Gastroesophageal sphincter (tissue), 4 donors: ENCODE data around the gene CLDN12. TPM values are rescaled to one million over a fixed set of nuclear protein-coding genes. Genes with fewer than 3 reads are reported as not detected.

Experiments used
- ATAC-seq: fragments of 150-250 bp; one replicate; pipeline ENCODE4 v1.9.1; 2016; ENCODE audit warnings: mild to moderate bottlenecking, moderate library complexity
- H3K27ac ChIP-seq, 4 donors: fragments of 200-600 bp; sonication (generic) in 3 of 4; 1 replicate in 3 of 4; 2 replicates in 1 of 4; pipeline ENCODE4 v1.5.1; 2016 to 2019
- H3K27me3 ChIP-seq: fragments of 200-600 bp; sonication (generic); one replicate; pipeline ENCODE4 v1.5.1; 2019
- H3K36me3 ChIP-seq, 2 donors: fragments of 200-600 bp; sonication (generic); one replicate each; pipeline ENCODE4 v1.5.1; 2019; ENCODE audit warnings: control low read depth in 1 of 2
- H3K4me1 ChIP-seq, 3 donors: fragments of 200-600 bp; sonication (generic); 1 replicate in 2 of 3; 2 replicates in 1 of 3; pipeline ENCODE4 v1.5.1; 2016 to 2019; ENCODE audit warnings: control low read depth in 2 of 3
- H3K4me3 ChIP-seq, 2 donors: fragments of 200-600 bp; sonication (generic); one replicate each; pipeline ENCODE4 v1.5.1; 2019; ENCODE audit warnings: mild to moderate bottlenecking in 1 of 2, moderate library complexity in 1 of 2
- H3K9me3 ChIP-seq, 3 donors: fragments of 200-600 bp; sonication (generic); one replicate each; pipeline ENCODE4 v1.5.1; 2017 to 2019; ENCODE audit warnings: control low read depth in 2 of 3
- EP300 ChIP-seq: sonication (generic); formaldehyde crosslinking; IDR thresholded peaks from one replicate; pipeline ENCODE4 v1.6.1; 2017; ENCODE audit warnings: antibody characterized with exemption, mild to moderate bottlenecking
- POLR2A ChIP-seq, 2 donors: fragments of 450-650 bp; IDR thresholded peaks; one replicate each; pipeline ENCODE4 v1.6.1; 2017; ENCODE audit warnings: antibody characterized with exemption in 2 of 2, mild to moderate bottlenecking in 2 of 2, moderate library complexity in 1 of 2
- POLR2AphosphoS5 ChIP-seq: sonication (generic); formaldehyde crosslinking; IDR thresholded peaks from one replicate; pipeline ENCODE4 v1.6.1; 2017; ENCODE audit warnings: antibody characterized with exemption
- WGBS, 2 donors: methylation state at CpG; one replicate each; pipeline ENCODE4 v1.1.5; 2018; ENCODE audit warnings: low coverage in 1 of 2; 5-methylcytosine and 5-hydroxymethylcytosine counted together
- total RNA-seq, 4 donors: library from RNA; depleted of rRNA; stranded (reverse); fragments of >200 nt; gene quantifications; one replicate each; pipeline ENCODE4 v1.1.0, GENCODE V29; 2016
- TF ChIP-seq, protein P1 (sequence below), 4 experiments: fragments of 200-600 bp in 2 of 4; fragments of 450-650 bp in 2 of 4; sonication (generic) in 1 of 4; IDR thresholded peaks; one replicate each; pipeline ENCODE4 v1.5.1; 2017 to 2019; ENCODE audit warnings: antibody characterized with exemption in 4 of 4, mild to moderate bottlenecking in 2 of 4, moderate library complexity in 2 of 4

CLDN12 gene
- total RNA-seq, 4 donors from 2014 or later = 23.6 to 64.1 (median 27.4) TPM

DNA sequence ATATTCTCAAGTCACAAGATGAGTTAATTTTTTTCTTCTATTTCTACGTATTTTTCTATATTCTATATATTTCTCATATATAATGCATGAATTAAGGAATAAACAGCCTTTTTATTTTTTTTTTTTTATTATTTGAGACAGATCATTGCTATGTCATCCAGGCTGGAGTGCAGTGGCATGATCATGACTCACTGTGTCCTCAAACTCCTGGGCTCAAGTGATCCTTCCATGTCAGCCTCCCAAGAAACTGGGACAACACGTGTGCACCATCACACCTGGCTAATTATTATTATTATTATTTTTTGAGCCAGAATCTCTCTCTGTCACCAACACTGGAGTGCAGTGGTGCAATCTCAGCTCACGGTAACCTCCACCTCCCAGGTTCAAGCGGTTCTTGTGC is 1.5 kb downstream of the CLDN12 start:
- Histone ChIP-seq H3K27ac (peak overlapping the region in 1 of 4 donors; percentile 92), H3K4me3 (no peak overlapping the region), H3K36me3 (peaks cover 0 to 46% of the 10 kb centered on the region in 2 donors), H3K27me3 (no peaks in the 10 kb centered on the region), H3K4me1 (peaks cover 0 to 29% (median 8%) of the 10 kb centered on the region in 3 donors), H3K9me3 (no peaks in the 10 kb centered on the region)
- no peak for TF ChIP-seq POLR2AphosphoS5
- TF ChIP-seq POLR2A (IDR thresholded peaks at IDR 0.05) = no peak
- no peak for TF ChIP-seq EP300
- TF ChIP-seq, protein P1, sequence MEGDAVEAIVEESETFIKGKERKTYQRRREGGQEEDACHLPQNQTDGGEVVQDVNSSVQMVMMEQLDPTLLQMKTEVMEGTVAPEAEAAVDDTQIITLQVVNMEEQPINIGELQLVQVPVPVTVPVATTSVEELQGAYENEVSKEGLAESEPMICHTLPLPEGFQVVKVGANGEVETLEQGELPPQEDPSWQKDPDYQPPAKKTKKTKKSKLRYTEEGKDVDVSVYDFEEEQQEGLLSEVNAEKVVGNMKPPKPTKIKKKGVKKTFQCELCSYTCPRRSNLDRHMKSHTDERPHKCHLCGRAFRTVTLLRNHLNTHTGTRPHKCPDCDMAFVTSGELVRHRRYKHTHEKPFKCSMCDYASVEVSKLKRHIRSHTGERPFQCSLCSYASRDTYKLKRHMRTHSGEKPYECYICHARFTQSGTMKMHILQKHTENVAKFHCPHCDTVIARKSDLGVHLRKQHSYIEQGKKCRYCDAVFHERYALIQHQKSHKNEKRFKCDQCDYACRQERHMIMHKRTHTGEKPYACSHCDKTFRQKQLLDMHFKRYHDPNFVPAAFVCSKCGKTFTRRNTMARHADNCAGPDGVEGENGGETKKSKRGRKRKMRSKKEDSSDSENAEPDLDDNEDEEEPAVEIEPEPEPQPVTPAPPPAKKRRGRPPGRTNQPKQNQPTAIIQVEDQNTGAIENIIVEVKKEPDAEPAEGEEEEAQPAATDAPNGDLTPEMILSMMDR (IDR thresholded peaks at IDR 0.05) = no peak
- ATAC-seq = no peak
- 38 to 72% methylated on average over 1 to 4 of the region's 4 CpGs for WGBS, 2 donors

DNA sequence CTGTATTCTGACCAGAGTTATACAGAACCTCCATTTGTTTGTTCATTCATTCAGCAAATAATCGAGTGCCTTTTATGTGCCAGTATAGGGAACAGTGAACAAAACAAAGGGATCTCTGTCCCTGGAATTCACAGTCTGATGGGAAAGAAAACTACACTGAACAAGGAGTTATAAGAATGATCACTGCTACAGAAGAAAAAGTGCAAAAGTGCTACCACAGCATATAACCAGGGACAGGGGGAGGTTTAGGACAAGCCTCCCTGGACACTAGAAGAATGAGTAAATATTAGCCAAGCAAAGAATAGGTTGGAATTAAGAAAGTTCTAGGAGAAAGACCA is 4.2 kb downstream of the CLDN12 start:
- no peaks in the 10 kb centered on the region for H3K27me3 ChIP-seq
- H3K9me3 ChIP-seq = no peaks in the 10 kb centered on the region
- no peak overlapping the region for H3K4me3 ChIP-seq
- WGBS, 2 donors = 57 to 90% methylated on average over 1 of the region's 1 CpG
- TF ChIP-seq POLR2A (IDR thresholded peaks at IDR 0.05) (no peak), EP300 (no peak), POLR2AphosphoS5 (no peak)
- TF ChIP-seq, protein P1 (IDR thresholded peaks at IDR 0.05) = no peak
- ATAC-seq = no peak
- H3K27ac ChIP-seq = no peak overlapping the region
- peaks cover 0 to 66% of the 10 kb centered on the region in 2 donors for H3K36me3 ChIP-seq
- H3K4me1 ChIP-seq = peaks cover 0 to 39% (median 12%) of the 10 kb centered on the region in 3 donors

DNA sequence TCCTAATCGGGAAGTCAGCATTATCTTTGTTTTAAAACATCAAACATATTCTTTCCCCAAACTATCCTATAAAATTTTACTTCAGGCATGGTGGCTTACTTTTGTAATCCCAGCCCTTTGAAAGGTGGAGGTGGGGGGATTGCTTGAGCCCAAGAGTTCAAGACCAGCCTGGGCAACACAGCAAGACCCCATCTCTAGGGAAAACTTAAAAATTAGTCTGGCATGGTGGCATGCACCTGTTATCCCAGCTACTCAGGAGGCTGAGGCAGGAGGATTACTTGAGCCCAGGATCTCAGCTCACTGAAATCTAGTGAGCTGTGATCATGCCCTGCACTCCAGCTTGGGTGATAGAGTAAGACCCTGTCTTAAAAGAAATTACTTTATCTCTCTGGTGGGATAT is 4.9 kb downstream of the CLDN12 start:
- peaks cover 0 to 73% of the 10 kb centered on the region in 2 donors for H3K36me3 ChIP-seq
- ATAC-seq = no peak
- H3K27ac ChIP-seq = no peak overlapping the region
- H3K4me3 ChIP-seq = no peak overlapping the region
- TF ChIP-seq, protein P1 (IDR thresholded peaks at IDR 0.05) = no peak
- TF ChIP-seq POLR2A (IDR thresholded peaks at IDR 0.05) = no peak
- no peaks in the 10 kb centered on the region for H3K27me3 ChIP-seq
- 89 to 100% methylated on average over 1 of the region's 1 CpG for WGBS, 2 donors
- peaks cover 0 to 46% (median 12%) of the 10 kb centered on the region in 3 donors for H3K4me1 ChIP-seq
- no peaks in the 10 kb centered on the region for H3K9me3 ChIP-seq

DNA sequence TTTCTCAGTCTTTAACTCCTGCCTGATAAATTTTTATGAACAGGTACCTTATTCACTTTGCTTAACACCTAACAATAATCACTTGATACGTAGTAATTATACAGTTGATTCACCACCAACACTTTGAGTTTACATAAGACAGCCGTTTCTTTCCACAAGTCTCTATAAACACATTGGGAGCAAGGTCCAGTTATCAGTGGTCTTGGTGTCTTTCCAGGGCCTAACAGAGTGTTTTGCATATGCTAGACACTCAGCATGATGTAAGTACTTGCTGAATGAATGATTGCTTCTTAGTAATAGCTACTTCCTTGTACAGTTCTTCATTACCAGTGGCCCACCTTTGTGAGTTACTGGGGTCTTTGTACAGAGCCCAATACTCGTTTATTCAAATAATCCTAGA is 6.4 kb downstream of the CLDN12 start:
- Histone ChIP-seq H3K36me3 (peaks cover 0 to 85% of the 10 kb centered on the region in 2 donors), H3K9me3 (no peaks in the 10 kb centered on the region), H3K27me3 (no peaks in the 10 kb centered on the region), H3K27ac (no peak overlapping the region), H3K4me1 (peaks cover 0 to 38% (median 8%) of the 10 kb centered on the region in 3 donors), H3K4me3 (no peak overlapping the region)
- no peak for TF ChIP-seq POLR2A (IDR thresholded peaks at IDR 0.05)
- TF ChIP-seq EP300 = no peak
- ATAC-seq = no peak
- 45 to 46% methylated on average over 3 of the region's 3 CpGs for WGBS, 2 donors

DNA sequence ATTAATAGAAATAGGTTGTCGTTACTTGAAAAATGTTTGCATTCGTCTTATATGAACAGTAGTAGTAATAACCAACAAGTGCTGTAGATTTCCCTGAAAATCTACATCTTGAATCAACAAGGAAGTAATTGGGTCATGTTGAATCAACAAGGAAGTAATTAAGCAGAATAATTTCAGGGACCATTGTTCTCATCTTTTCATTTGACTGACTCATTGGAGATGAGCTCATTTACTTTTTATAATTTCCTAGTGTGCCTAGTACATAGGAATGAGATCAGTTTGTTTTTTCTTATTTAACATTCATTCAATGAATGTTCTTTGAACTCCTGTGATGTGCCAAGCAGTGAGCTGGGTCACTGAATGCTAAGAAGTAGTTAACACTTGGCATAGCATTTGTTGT is 8.2 kb downstream of the CLDN12 start:
- ATAC-seq = no peak
- 80 to 90% methylated on average over 2 of the region's 2 CpGs for WGBS, 2 donors
- no peak for TF ChIP-seq POLR2A (IDR thresholded peaks at IDR 0.05)
- TF ChIP-seq EP300 = no peak
- no peak for TF ChIP-seq POLR2AphosphoS5
- TF ChIP-seq, protein P1 (IDR thresholded peaks at IDR 0.05) = no peak
- Histone ChIP-seq H3K27me3 (no peaks in the 10 kb centered on the region), H3K27ac (no peak overlapping the region), H3K36me3 (peaks cover 0 to 76% of the 10 kb centered on the region in 2 donors), H3K4me3 (no peak overlapping the region), H3K4me1 (peaks cover 0 to 20% (median 4%) of the 10 kb centered on the region in 3 donors), H3K9me3 (no peaks in the 10 kb centered on the region)
